Panc1 (cell line): Measurements from ENCODE around the gene ELL3. TPM values are rescaled to one million over a fixed set of nuclear protein-coding genes. Genes with fewer than 3 reads are reported as not detected.

Source experiments
- ATAC-seq: fragments of 200-7000 bp; cut with Tn5 transposase; 2 replicates; pipeline ENCODE4 v1.9.1; 2020; ENCODE audit warnings: mild to moderate bottlenecking, moderate library complexity
- BruUV-seq: library from RNA; stranded (reverse); fragments of 400-500 nt; replicated peaks from 2 replicates; lab custom pipeline; 2021; lab: Mats Ljungman, UMichigan
- CTCF ChIA-PET: fragments of 300-600 bp; sonication (Branson Sonifier 250); formaldehyde crosslinking; loops from one replicate; lab custom pipeline; 2022; ENCODE audit warnings: antibody characterized with exemption; lab: Charles Lee
- POLR2A ChIA-PET: fragments of 300-600 bp; sonication (Branson Sonifier 250); formaldehyde crosslinking; loops from one replicate; lab custom pipeline; 2022; ENCODE audit warnings: antibody characterized with exemption; lab: Charles Lee
- DNase-seq: peaks from one replicate; pipeline ENCODE4 v3.0.0-alpha.2; 2010; ENCODE audit warnings: low read depth, low spot score
- H3K27ac ChIP-seq: 2 replicates; pipeline ENCODE4 v1.5.1; 2011; ENCODE audit warnings: mild to moderate bottlenecking, low read length, inconsistent platforms
- H3K27me3 ChIP-seq: fragments of 200-500 bp; sonication (Bioruptor generic); 2 replicates; pipeline ENCODE4 v1.6.0; 2014; ENCODE audit warnings: low read length, inconsistent platforms; ENCODE audit not compliant: control insufficient read depth, insufficient read depth
- H3K36me3 ChIP-seq: fragments of 200-500 bp; sonication (Bioruptor generic); 2 replicates; pipeline ENCODE4 v1.5.1; 2014; ENCODE audit warnings: inconsistent platforms, mild to moderate bottlenecking, low read length, moderate library complexity; ENCODE audit not compliant: control insufficient read depth, insufficient read depth
- H3K4me1 ChIP-seq: 2 replicates; pipeline ENCODE4 v1.5.1; 2011; ENCODE audit warnings: inconsistent platforms, mild to moderate bottlenecking, low read length, moderate library complexity; ENCODE audit not compliant: control insufficient read depth, insufficient read depth
- H3K4me3 ChIP-seq, 2 experiments: 2 replicates each; pipeline ENCODE4 v1.5.1; 2011 to 2012; ENCODE audit warnings: low read depth in 2 of 2, low read length in 2 of 2, mild to moderate bottlenecking in 2 of 2, inconsistent platforms in 1 of 2, moderate library complexity in 1 of 2
- H3K9me3 ChIP-seq: fragments of 200-500 bp; sonication (Bioruptor generic); 2 replicates; pipeline ENCODE4 v1.5.1; 2014; ENCODE audit warnings: low read depth, mild to moderate bottlenecking, inconsistent platforms, low read length, moderate library complexity; ENCODE audit not compliant: control insufficient read depth, insufficient read depth
- CTCF ChIP-seq: fragments of 450-650 bp; IDR thresholded peaks from 2 replicates; pipeline ENCODE4 v1.5.1; 2017; ENCODE audit warnings: mild to moderate bottlenecking
- POLR2AphosphoS5 ChIP-seq: IDR thresholded peaks from 2 replicates; pipeline ENCODE4 v1.6.1; 2012; ENCODE audit warnings: mild to moderate bottlenecking, low read depth, low read length, moderate library complexity
- REST ChIP-seq, 2 experiments: IDR thresholded peaks; 2 replicates each; pipeline ENCODE4 v1.6.1; 2011 to 2012; ENCODE audit warnings: low read depth in 2 of 2, control low read depth in 1 of 2, low read length in 1 of 2, mild to moderate bottlenecking in 1 of 2, moderate library complexity in 1 of 2; ENCODE audit not compliant: insufficient read depth in 1 of 2
- SIN3A ChIP-seq: IDR thresholded peaks from 2 replicates; pipeline ENCODE4 v1.6.1; 2012; ENCODE audit warnings: low read depth, mild to moderate bottlenecking, low read length, moderate library complexity, borderline replicate concordance; ENCODE audit not compliant: insufficient read depth
- TCF7L2 ChIP-seq: IDR thresholded peaks from 2 replicates; pipeline ENCODE4 v1.6.1; 2011; ENCODE audit warnings: mild to moderate bottlenecking, low read depth, low read length, inconsistent platforms
- in situ Hi-C: cut with HindIII; loops from 2 replicates; pipeline ENCODE4 v1.10.0; 2016; ENCODE audit warnings: low sequenced_read_pairs, low pct_unique_long_range_greater_than_20kb
- intact Hi-C: fragments of 100-400 bp; cut with micrococcal nuclease; formaldehyde crosslinking; loops from one replicate; pipeline ENCODE4 v1.10.0; 2022; ENCODE audit not compliant: unreplicated experiment
- total RNA-seq: library from RNA; stranded (reverse); gene quantifications from one replicate; pipeline ENCODE4 v1.2.1, GENCODE V29; 2021; ENCODE audit not compliant: unreplicated experiment

The ELL3 gene
- total RNA-seq, 1 experiment from 2014 or later = 6.8 TPM

- Histone ChIP-seq H3K4me1 (peaks cover 52% of the 10 kb centered on the region), H3K27ac (peak overlapping the region; percentile 30; the same call in 1 of the 2 replicates), H3K9me3 (no peaks in the 10 kb centered on the region), H3K4me3 (no peak overlapping the region), H3K36me3 (peaks cover 9% of the 10 kb centered on the region), H3K27me3 (no peaks in the 10 kb centered on the region)
- BruUV-seq = no TSS peak
- TF ChIP-seq SIN3A (no peak), POLR2AphosphoS5 (peak; percentile 44; the same call in 1 of the 2 replicates)
- POLR2A ChIA-PET = interaction anchor here (0.5 to 1.3 kb wide), 2 partner anchors 18 to 257 kb away, joined by 4 read pairs; partner anchors contain the start of gene ELL3
- DNase-seq = no peak
- CTCF ChIA-PET = no interaction called here
- in situ Hi-C loops = no loop called here
- intact Hi-C loops = no loop called here
- ATAC-seq = no peak
Observed at GRCh38 chr15:43795197-43795596, 18.4 kb upstream of the ELL3 start.

- CTCF ChIA-PET = no interaction called here
- Histone ChIP-seq H3K4me3 (0 out of 4 replicates have a peak overlapping the region, but pooled peaks of 1 of the 2 experiments have one; percentile 0), H3K36me3 (peaks cover 9% of the 10 kb centered on the region), H3K27me3 (no peaks in the 10 kb centered on the region), H3K27ac (peak overlapping the region; percentile 98), H3K9me3 (no peaks in the 10 kb centered on the region), H3K4me1 (peaks cover 44% of the 10 kb centered on the region)
- in situ Hi-C loops (no loop called here), intact Hi-C loops (no loop called here)
- POLR2A ChIA-PET = interaction anchor here (0.5 to 1.3 kb wide), 3 partner anchors 17 to 345 kb away, joined by 4 to 17 read pairs (median 4); partner anchors contain the start of gene ELL3
- ATAC-seq = no peak
- DNase-seq = no peak
- no TSS peak for BruUV-seq
- TF ChIP-seq REST (IDR thresholded peaks at IDR 0.05; ENCODE audit: insufficient read depth in 1 of 2, low read depth in 2 of 2, low read length in 1 of 2) (peak; percentile 53 to 55; a peak in 3 of 4 replicates), CTCF (no peak)
Observed at GRCh38 chr15:43794269-43795037, 17.7 kb upstream of the ELL3 start.

GRCh38 chr15:43793647-43794046 is 16.9 kb upstream of the ELL3 start:
- H3K36me3 ChIP-seq = peaks cover 9% of the 10 kb centered on the region
- no peak for ATAC-seq
- peak overlapping the region; percentile 98 for H3K27ac ChIP-seq
- peaks cover 36% of the 10 kb centered on the region for H3K4me1 ChIP-seq
- BruUV-seq = TSS peak; percentile 75
- no peaks in the 10 kb centered on the region for H3K27me3 ChIP-seq
- H3K4me3 ChIP-seq = peak overlapping the region; percentile 97 to 98
- DNase-seq = no peak
- H3K9me3 ChIP-seq = no peaks in the 10 kb centered on the region
- no peak for TF ChIP-seq REST (IDR thresholded peaks at IDR 0.05; ENCODE audit: insufficient read depth in 1 of 2, low read depth in 2 of 2, low read length in 1 of 2)
- TF ChIP-seq TCF7L2 = no peak
- no peak for TF ChIP-seq SIN3A
- no peak for TF ChIP-seq CTCF
- TF ChIP-seq POLR2AphosphoS5 = no peak
- intact Hi-C loops (no loop called here), in situ Hi-C loops (no loop called here)
- CTCF ChIA-PET = no interaction called here
- POLR2A ChIA-PET = interaction anchor here (0.6 kb wide), 1 partner anchor 25 kb away, joined by 3 read pairs; no protein-coding TSS in a partner anchor
